HAP-1 (cell line): ENCODE results near the gene RTKN2.
"Not testable (repeated sequence)": the region's sequence is repeated elsewhere in the genome, so short reads cannot be mapped to it uniquely, and the experiment has no call there.

Experiments used
- DNase-seq, 2 experiments: peaks; one replicate each; pipeline ENCODE4 v3.0.0-alpha.2; 2016 to 2020; ENCODE audit warnings: low spot score in 2 of 2
- H3K27me3 ChIP-seq: fragments of 250-450 bp; sonication (Bioruptor Pico); 2 replicates; pipeline ENCODE4 v1.5.1; 2020; ENCODE audit warnings: low read depth, mild to moderate bottlenecking, moderate library complexity
- H3K36me3 ChIP-seq: fragments of 250-450 bp; sonication (Bioruptor Pico); replicated peaks from 2 replicates; pipeline ENCODE4 v1.5.1; 2020; ENCODE audit warnings: mild to moderate bottlenecking
- H3K4me1 ChIP-seq: fragments of 250-450 bp; sonication (Bioruptor Pico); 2 replicates; pipeline ENCODE4 v1.5.1; 2020; ENCODE audit warnings: mild to moderate bottlenecking
- H3K4me3 ChIP-seq: fragments of 250-450 bp; sonication (Bioruptor Pico); 2 replicates; pipeline ENCODE4 v1.5.1; 2020; ENCODE audit warnings: mild to moderate bottlenecking, moderate library complexity
- H3K9me3 ChIP-seq: fragments of 250-450 bp; sonication (Bioruptor Pico); 2 replicates; pipeline ENCODE4 v1.5.1; 2020; ENCODE audit warnings: mild to moderate bottlenecking, moderate library complexity
- in situ Hi-C: fragments of 300-500 bp; cut with MboI; formaldehyde crosslinking; loops from 3 replicates; pipeline ENCODE4 v1.14.3; 2020; ENCODE audit warnings: low sequenced_read_pairs, inconsistent platforms, mixed read lengths

Gene RTKN2

DNA sequence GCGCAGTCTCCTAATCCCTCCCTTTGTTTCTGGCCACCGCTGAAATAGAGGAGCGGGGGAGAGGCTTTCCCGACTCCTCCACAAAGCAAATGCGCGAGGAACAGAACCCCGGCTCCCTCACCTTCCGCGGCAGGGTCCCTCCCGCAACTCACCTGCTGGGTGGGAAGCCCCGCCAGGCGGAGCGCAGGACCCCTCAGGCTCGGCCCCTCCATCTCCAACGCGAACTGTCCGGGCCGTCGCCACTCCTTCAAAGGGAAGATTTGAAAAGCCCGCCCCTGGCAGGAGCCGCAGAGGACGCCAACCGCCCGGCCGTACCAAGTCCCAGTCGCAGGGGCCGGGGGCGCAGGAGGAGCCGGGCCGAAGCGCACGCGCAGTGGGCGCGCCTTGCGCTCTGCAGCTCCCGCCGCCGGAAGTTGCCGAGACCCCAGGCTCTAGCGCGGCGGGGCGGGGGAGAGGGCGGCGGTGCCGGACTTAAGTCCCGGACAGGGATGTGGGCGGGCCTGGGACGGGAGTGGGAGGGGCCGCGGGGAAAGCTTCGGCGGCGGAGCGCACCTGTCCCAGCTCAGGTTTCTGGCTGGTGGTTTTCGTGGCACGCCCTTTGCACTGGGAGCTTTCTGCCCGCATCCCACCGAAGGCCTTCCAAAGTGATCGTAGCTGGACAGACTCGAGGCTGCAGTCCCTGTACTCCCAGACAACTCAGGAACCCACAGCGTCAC lies at the start of gene RTKN2:
Gene RTKN2 (minus strand): TSS at position 446 of the 716 bp plus-strand sequence. CDS start 234 bp downstream, at position 212.
- H3K9me3 ChIP-seq, result no peaks in the 10 kb centered on the region
- peak; percentile 91 to 94 for DNase-seq
- H3K27me3 ChIP-seq, result peaks cover 11% of the 10 kb centered on the region
- peaks cover 17% of the 10 kb centered on the region for H3K4me1 ChIP-seq
- H3K4me3 ChIP-seq, result peak within 1 kb of the TSS; percentile 84
- H3K36me3 ChIP-seq, result no peaks in the 10 kb centered on the region
- in situ Hi-C loops, result no loop called here

- no peaks in the 10 kb centered on the region for H3K4me1 ChIP-seq
- H3K36me3 ChIP-seq, result no peaks in the 10 kb centered on the region
- no peak for DNase-seq
- no peaks in the 10 kb centered on the region for H3K9me3 ChIP-seq
- in situ Hi-C loops, result no loop called here
- H3K4me3 ChIP-seq, result no peak overlapping the region
- no peaks in the 10 kb centered on the region for H3K27me3 ChIP-seq
Measured at GRCh38 chr10:62317257-62317656, 48.6 kb upstream of the RTKN2 start.

GRCh38 chr10:62309254-62309653 lies 40.6 kb upstream of the RTKN2 start:
- no peak overlapping the region for H3K4me3 ChIP-seq
- no peaks in the 10 kb centered on the region for H3K4me1 ChIP-seq
- in situ Hi-C loops, result no loop called here
- no peak for DNase-seq
- H3K27me3 ChIP-seq, result no peaks in the 10 kb centered on the region
- H3K36me3 ChIP-seq, result no peaks in the 10 kb centered on the region
- no peaks in the 10 kb centered on the region for H3K9me3 ChIP-seq

DNA sequence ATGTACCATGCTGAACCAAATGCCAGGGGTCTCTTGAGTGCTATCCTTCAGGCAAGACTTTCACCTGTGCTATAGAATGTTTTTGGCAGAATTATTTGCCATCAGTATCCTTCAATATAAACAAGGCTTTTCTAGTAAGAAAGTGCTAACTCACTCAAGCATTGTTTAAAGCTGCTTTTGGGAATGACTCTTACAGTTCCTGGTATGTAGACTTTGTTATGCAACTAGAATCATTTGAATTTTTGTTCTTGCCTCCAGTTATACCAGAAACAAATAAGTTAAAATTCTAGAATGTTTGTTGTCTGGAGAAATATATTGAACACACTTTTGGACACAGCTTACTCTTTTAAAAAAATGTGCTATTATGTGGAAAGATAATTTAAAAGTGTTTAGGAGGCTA lies 39.5 kb upstream of the RTKN2 start:
- Histone ChIP-seq H3K9me3 (no peaks in the 10 kb centered on the region), H3K36me3 (no peaks in the 10 kb centered on the region), H3K27me3 (no peaks in the 10 kb centered on the region), H3K4me3 (no peak overlapping the region), H3K4me1 (no peaks in the 10 kb centered on the region)
- in situ Hi-C loops, result no loop called here
- no peak for DNase-seq

DNA sequence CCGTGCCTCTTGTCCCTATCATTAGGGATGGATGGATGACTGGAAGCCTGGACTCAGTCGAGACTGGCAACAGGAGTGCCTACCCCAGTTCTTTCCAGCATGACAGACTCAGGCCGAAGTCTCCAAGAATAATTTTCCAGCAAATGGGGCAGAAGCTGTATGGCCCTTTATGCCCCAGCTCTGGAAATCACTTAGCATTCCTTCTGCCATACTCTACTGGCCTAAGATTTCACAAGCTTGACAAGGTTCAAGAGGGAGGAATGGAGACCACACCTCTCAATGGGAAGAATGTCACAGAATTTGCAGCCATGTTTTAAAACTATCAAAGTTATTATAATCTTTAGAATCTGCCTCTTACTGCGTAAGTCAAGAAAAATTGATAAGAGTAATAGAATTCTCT lies 39.0 kb upstream of the RTKN2 start:
- Histone ChIP-seq H3K36me3 (no peaks in the 10 kb centered on the region), H3K4me1 (no peaks in the 10 kb centered on the region), H3K4me3 (no peak overlapping the region), H3K27me3 (no peaks in the 10 kb centered on the region), H3K9me3 (no peaks in the 10 kb centered on the region)
- in situ Hi-C loops, result no loop called here
- DNase-seq, result no peak

- in situ Hi-C loops, result no loop called here
- DNase-seq, result no peak
- Histone ChIP-seq H3K36me3 (no peaks in the 10 kb centered on the region), H3K9me3 (no peaks in the 10 kb centered on the region), H3K27me3 (no peaks in the 10 kb centered on the region), H3K4me3 (no peak overlapping the region), H3K4me1 (no peaks in the 10 kb centered on the region)
Measured at GRCh38 chr10:62306663-62307062, 38.0 kb upstream of the RTKN2 start.

DNA sequence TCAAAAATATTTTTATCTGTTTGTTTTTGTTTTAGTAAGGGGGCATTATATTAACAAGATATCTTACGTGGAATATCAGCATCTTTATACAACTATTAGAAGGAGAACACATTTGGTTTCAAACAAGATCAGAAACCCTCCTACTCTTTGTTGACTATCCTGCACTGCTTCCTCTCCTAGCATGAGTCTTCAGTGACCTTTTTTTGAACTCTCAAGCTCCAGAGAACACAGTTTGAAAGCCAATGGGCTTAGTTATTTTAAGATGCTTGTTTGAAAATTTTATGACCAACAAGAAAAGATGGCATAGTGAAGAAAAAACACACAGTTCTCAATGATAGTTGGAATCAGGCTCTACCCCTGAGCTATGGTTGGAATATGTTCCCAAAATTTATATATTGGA lies 37.2 kb upstream of the RTKN2 start:
- Histone ChIP-seq H3K4me1 (no peaks in the 10 kb centered on the region), H3K36me3 (no peaks in the 10 kb centered on the region), H3K27me3 (no peaks in the 10 kb centered on the region), H3K9me3 (no peaks in the 10 kb centered on the region), H3K4me3 (no peak overlapping the region)
- DNase-seq, result no peak
- in situ Hi-C loops, result no loop called here

DNA sequence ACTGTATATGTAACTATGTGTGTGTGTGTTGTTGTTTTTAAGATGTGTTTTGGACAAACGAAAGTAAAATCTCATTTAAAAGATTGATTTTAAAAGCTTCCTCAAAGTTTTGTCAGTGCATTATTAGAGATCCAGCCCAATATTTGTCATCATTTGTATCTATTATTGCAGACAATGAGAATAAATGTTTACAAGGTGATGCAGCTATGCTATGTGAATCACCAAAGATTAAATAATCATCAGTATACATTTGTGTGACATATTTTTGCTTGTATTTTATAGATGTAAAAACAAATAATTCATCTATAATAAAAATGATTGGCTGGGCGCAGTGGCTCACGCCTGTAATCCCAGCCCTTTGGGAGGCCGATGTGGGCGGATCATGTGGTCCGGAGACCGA lies 35.3 kb upstream of the RTKN2 start:
- H3K4me3 ChIP-seq, result no peak overlapping the region
- H3K9me3 ChIP-seq, result no peaks in the 10 kb centered on the region
- DNase-seq, result no peak
- H3K4me1 ChIP-seq, result no peaks in the 10 kb centered on the region
- in situ Hi-C loops, result no loop called here
- H3K27me3 ChIP-seq, result no peaks in the 10 kb centered on the region
- H3K36me3 ChIP-seq, result no peaks in the 10 kb centered on the region

GRCh38 chr10:62302760-62303159 lies 34.1 kb upstream of the RTKN2 start:
- no peak for DNase-seq
- no peaks in the 10 kb centered on the region; the same call in 1 of the 2 replicates for H3K27me3 ChIP-seq
- H3K4me1 ChIP-seq, result no peaks in the 10 kb centered on the region
- no peaks in the 10 kb centered on the region for H3K9me3 ChIP-seq
- H3K36me3 ChIP-seq, result no peaks in the 10 kb centered on the region
- in situ Hi-C loops, result no loop called here
- no peak overlapping the region for H3K4me3 ChIP-seq

GRCh38 chr10:62297857-62298256 lies 29.2 kb upstream of the RTKN2 start:
- no peak for DNase-seq
- peaks cover 6% of the 10 kb centered on the region for H3K27me3 ChIP-seq
- no peaks in the 10 kb centered on the region for H3K9me3 ChIP-seq
- no peaks in the 10 kb centered on the region for H3K36me3 ChIP-seq
- no peak overlapping the region for H3K4me3 ChIP-seq
- H3K4me1 ChIP-seq, result no peaks in the 10 kb centered on the region
- in situ Hi-C loops, result no loop called here

DNA sequence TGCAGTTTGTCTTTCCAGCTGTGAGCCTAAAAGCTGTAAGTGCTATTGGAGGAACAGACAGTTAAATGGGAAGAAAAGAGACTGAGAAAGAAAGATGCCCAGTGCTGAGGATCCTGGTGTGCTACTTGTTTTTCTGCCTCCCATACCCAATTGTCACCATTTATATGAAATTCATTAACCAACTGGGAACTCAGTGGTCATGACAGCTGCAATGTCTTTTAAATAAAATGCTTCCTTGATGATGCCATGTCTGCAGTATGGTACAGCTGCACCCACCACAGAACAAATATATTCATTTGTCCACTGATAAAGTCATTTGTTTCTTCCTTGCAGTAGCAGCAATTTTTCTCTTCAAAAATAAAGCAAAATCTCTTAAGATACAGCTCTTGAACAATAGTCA lies 15.6 kb upstream of the RTKN2 start:
- Histone ChIP-seq H3K9me3 (no peaks in the 10 kb centered on the region), H3K4me1 (no peaks in the 10 kb centered on the region), H3K27me3 (peaks cover 9% of the 10 kb centered on the region; the same call in 1 of the 2 replicates), H3K36me3 (no peaks in the 10 kb centered on the region), H3K4me3 (no peak overlapping the region)
- DNase-seq, result no peak
- in situ Hi-C loops, result no loop called here

DNA sequence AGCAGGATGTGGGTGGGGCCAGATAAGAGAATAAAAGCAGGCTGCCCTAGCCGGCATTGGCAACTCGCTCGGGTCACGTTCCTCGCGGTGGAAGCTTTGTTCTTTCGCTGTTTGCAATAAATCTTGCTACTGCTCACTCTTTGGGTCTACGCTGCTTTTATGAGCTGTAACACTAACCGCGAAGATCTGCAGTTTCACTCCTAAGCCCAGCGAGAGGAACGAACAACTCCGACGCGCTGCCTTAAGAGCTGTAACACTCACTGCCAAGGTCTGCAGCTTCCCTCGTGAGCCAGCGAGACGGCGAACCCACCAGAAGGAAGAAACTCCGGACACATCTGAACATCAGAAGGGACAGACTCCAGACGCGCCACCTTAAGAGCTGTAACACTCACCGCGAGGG lies 12.7 kb upstream of the RTKN2 start:
- DNase-seq, H3K4me3 ChIP-seq, H3K4me1 ChIP-seq, H3K36me3 ChIP-seq, in situ Hi-C loops, H3K9me3 ChIP-seq, H3K27me3 ChIP-seq: not testable (repeated sequence)

- H3K4me3 ChIP-seq, in situ Hi-C loops, H3K36me3 ChIP-seq, H3K9me3 ChIP-seq, H3K27me3 ChIP-seq, H3K4me1 ChIP-seq, DNase-seq: not testable (repeated sequence)
Measured at GRCh38 chr10:62280392-62280791, 11.7 kb upstream of the RTKN2 start.

DNA sequence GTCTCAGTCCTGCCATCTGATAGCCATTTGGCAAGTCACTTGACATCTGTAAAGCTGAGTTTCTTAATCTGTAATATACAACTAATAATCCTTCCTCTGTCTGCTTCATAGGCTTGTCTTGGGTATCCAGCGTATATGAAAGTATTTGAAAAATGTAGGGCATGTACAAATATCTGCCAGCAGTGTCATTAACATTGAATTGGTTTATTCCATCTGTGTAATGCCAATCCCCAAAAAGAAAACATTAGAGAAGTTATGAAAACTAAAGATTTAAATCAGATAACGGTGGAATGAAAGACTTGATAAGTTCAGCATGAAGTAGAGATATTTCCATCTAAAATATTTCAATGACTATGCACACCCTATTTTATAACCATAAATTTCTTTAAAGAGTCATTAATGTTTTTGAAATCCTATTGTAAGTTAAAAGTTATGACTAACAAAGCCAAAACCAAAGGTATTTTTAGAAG lies 9.8 kb upstream of the RTKN2 start:
- in situ Hi-C loops, result no loop called here
- no peak overlapping the region for H3K4me3 ChIP-seq
- no peak for DNase-seq
- no peaks in the 10 kb centered on the region for H3K9me3 ChIP-seq
- H3K4me1 ChIP-seq, result no peaks in the 10 kb centered on the region
- H3K36me3 ChIP-seq, result no peaks in the 10 kb centered on the region
- no peaks in the 10 kb centered on the region; the same call in 1 of the 2 replicates for H3K27me3 ChIP-seq

DNA sequence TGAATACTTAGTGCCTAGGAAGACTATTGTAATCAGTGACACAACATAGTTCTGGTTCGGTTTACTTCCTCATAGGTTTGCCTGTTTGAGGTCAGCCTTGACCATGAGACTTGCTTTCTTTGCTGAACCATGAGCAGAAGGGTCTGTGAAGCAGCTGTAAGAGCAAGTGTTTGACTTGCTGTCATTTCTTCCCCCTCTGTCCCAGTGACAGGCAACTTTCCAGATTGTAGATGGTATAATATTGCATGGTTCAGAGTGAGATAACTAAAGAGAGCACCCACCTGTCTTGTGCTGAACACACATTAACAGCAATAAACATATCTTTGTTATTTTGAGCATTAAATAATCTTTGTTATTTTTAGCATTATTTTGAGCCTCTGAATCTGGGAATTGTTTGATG lies 9.3 kb upstream of the RTKN2 start:
- Histone ChIP-seq H3K4me1 (no peaks in the 10 kb centered on the region), H3K4me3 (no peak overlapping the region), H3K36me3 (no peaks in the 10 kb centered on the region), H3K9me3 (no peaks in the 10 kb centered on the region), H3K27me3 (no peaks in the 10 kb centered on the region; the same call in 1 of the 2 replicates)
- in situ Hi-C loops, result no loop called here
- DNase-seq, result no peak
